CD4-positive, alpha-beta T cell treated with Interleukin-2 at 100 ng/mL for 4 hours (primary cell): ENCODE data around the gene HLA-DPA1.

Source experiments
- DNase-seq: peaks from one replicate; pipeline ENCODE4 v3.0.0-alpha.2; 2020; ENCODE audit warnings: low spot score

The HLA-DPA1 gene

DNA sequence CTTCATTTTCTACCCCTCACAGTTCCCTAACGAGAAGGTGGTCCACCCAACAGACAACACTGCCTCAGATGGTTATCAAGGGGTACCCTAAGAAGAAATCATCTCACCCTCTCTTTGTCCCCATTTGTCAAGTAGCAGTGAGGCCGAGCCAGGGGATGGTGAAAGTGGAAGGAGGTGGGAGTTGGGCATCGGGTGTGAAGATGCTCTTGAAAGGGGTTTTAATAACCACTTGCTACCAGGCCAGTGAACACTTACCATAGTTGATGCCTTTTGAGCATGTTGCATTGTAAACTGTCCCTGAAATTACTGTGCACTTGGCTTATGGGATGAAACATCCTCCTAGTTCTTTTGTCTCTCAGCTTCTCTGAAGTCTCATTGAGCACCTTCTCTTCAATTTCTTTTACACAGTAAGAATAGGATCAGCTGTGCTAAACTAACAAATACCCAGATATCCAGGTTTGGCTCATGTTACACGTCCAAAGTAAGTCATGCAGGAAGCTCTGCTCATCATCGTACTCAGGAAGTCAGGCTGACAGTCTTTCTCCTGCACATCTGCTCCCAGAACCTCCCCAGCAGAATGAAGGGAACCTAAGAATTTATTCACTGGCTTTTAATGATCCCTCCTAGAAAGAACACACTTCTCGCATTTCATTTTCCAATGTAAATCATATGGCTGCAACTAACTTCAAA lies 15.6 kb upstream of the HLA-DPA1 start:
- DNase-seq = no peak

DNA sequence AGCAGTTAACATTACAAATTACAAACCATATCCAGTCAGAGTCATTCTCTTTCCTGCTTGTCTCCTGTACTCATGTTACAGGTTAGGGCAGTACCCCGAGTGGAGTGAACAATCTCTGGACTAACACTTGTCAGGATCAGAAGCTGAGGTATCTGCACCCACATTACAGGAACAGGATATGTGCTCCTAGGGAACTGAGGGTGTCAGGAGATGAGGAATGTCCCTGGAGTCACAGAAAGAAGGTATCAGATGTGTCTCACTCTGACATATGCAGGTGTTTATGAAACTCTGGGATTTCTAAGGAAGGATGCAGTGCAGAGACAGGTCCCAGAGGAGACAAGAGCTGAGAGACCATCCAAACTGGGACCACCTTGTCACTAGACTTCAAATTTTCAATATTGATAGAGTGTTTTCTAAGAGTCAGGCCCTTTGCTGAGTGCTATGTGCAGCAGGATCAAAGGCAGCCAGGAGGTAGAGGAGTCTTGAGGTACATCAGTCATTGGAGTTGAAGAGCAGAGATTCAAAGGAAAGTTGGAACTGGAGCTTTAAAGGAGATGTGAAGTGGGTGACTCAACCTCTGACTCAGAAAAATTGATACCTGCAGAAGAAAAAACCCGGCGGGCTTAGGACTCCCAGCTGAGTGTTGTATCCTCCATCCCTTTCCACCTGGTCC lies 14.9 kb upstream of the HLA-DPA1 start:
- DNase-seq = no peak

DNA sequence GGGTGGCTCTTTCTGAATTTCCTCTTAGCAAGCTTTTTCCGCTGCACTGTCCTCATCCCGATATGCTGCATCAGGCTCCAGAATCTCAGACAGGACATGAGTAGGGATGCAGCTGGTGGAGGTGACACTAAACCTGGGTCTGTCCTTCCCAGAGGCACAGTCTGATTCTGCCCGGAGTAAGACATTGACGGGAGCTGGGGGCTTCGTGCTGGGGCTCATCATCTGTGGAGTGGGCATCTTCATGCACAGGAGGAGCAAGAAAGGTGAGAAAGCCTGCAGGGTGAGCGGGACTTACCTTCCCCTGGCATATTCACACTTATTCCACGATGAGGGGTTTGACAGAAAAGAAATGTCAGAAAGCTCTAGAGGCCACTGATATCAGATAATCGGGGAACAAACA lies 12.2 kb upstream of the HLA-DPA1 start:
- DNase-seq = no peak

DNA sequence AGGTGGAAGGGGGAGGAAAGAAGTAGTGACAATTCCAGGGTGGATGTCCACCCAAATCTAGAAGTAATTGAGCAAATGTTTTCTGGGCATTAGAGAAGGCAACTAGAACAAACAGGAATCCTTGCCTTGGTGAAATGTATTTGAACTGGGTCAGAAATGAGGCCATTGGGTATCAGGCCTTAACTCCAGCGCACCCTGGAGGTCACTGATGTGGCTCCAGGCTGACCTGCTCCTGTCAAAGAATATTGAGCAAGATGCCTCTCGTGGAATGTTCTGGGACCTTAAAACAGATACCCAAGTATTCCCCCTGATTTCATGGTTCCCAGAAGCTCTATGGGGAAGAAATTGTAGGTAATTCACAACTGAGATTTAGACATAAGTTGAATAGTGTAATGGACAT lies 9.3 kb upstream of the HLA-DPA1 start:
- DNase-seq = peak; percentile 17

DNA sequence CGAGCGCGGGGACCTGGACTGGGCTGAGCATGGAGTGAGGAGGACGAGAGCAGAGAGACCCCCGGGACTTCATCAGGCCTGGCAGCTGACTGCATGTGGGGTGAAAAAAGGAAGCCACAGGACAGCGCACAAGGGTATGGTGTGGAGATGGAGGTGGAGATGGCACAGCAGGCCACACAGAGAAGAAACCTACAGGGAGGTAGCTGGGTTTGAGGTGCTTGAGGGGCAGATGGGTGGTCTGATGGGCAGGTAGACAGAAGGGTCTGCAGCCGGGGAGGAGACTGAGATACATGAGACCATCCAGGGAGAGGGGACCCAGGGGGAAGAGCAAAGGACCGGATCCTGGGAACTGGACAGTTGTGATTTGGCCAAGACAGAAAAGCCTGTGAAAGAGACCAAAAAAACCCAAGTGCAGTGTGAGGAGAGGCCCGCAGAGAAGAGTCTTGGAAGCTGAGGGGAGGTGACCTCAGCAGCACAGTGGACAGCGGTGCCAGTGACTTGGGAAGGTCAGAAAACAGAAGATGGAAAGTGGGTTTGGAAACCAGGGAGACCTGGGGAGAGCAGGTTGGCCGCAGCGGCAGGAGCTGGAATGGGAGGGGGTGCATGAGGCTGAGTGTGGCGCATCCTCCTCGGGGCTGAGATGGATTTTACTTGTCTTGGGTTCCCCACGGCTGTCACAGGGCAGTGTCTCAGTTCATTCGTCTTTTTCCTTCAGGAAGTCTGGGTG lies 7.8 kb upstream of the HLA-DPA1 start:
- no peak for DNase-seq

DNA sequence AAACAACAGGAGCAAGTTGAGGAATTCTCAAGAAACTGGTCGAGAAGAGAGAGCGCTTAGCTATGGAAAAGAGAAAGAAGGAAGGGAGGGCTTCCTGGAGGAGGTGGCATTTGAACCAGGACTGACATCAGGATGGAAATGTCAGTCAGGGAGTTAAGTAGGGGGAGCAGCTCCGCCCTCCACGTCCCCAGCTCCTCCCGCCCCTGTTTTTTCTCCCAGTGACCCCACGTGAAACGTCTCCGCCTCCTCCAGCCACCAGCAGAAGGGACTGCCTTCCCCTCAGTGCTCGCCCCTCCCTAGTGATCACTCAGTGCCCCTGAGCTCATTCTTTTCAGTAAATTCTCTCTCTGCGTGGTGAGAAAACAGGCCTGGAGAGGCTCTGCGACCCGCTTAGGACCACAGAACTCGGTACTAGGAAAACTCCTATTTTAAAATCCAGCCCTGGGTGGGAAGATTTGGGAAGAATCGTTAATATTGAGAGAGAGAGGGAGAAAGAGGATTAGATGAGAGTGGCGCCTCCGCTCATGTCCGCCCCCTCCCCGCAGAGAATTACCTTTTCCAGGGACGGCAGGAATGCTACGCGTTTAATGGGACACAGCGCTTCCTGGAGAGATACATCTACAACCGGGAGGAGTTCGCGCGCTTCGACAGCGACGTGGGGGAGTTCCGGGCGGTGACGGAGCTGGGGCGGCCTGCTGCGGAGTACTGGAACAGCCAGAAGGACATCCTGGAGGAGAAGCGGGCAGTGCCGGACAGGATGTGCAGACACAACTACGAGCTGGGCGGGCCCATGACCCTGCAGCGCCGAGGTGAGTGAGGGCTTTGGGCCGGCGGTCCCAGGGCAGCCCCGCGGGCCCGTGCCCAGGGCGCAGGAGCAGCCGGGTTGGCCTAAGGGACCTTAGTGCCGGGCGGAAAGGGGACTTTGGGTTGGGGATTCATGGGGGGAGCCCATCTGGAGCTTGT lies 7.0 kb upstream of the HLA-DPA1 start:
- no peak for DNase-seq

DNA sequence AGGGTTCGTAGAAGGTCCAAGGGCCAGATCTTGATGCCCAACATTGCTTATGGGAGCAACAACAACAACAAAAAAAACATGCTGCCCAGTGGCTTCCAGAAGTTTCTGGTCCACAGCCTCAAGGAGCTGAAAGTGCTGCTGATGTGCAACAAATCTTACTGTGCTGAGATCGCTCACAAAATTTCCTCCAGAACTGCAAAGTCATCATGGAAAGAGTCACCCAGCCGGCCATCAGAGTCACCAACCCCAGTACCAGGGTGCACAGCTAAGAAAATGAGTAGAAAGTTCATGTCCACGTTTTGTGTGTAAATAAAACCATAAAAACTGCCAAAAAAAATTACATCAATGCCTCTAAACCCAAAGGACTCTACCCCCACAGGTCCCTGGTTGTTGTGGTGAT lies 6.1 kb upstream of the HLA-DPA1 start:
- DNase-seq = no peak

DNA sequence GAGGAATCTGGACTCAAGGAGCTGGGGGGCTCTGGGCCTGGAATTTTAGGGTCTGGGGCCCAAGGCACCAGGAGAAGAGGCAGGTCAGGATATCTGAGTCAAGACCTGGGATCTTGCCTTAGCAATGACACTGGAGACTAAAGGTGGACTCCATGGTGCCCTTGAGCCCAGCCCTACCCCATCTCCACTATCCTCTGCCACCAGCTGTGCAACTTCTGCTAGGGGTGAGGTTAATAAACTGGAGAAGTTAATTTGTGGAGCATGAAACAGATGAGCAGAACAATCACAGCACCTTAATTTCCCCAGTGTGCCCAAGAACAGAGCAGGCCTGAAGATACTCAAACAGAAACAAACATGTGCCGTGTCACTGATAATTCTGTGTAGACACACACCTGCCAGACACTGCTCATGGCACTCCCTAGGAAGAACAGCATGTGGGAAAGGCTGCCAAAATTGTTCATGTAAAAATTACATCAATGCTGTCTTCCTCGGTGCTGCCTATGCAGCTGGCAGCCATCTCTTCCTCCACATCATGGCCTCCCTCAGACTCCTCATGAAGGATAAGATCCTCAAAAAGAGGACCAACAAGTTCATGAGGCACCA lies 5.6 kb upstream of the HLA-DPA1 start:
- DNase-seq = no peak

DNA sequence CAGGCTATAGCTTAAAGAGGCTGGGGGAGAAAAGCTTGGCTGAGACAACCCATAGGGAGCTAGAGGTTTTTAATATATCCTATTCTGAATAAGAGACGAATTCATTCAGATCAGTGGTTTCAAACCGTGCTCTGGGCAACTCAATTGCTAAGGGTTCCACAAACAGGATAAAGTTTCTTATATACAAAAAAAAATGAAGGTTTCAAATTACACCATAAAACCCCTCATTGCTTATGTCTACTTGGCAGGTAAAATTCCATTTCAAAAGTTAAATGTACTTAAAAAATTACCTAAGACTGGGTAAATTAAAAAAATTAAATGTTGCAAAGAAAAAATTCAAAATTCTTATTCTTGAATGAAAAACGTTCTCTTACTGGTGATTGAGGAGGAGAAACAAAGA lies 5.0 kb upstream of the HLA-DPA1 start:
- DNase-seq = no peak

DNA sequence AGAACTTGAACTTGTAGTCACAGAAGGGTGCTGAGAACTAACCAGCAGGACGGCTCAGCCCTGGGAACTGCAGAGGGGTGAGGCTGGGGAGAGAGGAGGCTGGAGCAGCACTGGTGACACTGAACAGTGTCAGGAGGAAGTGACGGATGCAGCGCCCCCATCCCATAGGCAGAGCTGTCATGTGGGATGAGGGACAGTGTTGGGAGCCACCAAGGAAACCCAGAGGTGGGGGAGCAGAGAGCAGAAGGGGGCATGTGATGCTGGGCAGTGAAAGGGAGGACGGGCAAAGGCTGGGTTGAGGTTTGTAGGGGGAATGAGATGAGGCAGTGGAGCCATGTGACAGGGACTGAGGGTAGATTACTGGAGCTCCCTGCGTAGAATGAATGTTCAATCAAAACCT lies 4.5 kb upstream of the HLA-DPA1 start:
- no peak for DNase-seq

DNA sequence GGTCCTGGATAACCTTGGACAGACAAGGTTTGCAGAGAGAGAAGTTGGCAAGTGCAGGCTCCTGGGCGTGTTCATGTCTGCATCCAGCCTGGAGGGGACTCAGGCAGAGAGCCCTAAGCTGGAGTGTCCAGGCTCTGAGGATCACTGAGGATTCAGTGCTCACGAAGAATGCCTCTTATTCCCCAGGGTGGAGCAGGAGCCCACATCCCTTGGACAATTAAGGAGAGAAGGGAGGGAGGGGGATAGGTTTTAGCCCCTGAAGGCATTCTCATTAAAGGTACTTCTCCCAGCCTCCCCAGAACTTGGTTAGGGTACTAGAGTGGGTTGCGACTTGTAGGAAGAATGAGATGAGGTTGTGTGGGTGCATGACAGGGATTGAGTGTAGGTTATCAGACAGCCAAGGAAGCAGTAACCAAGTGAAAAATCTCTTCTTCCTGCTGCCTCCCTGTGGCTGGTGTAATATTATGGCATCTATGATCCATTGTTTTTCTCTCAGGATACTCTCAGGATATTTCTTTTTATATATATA lies 3.0 kb upstream of the HLA-DPA1 start:
- no peak for DNase-seq

DNA sequence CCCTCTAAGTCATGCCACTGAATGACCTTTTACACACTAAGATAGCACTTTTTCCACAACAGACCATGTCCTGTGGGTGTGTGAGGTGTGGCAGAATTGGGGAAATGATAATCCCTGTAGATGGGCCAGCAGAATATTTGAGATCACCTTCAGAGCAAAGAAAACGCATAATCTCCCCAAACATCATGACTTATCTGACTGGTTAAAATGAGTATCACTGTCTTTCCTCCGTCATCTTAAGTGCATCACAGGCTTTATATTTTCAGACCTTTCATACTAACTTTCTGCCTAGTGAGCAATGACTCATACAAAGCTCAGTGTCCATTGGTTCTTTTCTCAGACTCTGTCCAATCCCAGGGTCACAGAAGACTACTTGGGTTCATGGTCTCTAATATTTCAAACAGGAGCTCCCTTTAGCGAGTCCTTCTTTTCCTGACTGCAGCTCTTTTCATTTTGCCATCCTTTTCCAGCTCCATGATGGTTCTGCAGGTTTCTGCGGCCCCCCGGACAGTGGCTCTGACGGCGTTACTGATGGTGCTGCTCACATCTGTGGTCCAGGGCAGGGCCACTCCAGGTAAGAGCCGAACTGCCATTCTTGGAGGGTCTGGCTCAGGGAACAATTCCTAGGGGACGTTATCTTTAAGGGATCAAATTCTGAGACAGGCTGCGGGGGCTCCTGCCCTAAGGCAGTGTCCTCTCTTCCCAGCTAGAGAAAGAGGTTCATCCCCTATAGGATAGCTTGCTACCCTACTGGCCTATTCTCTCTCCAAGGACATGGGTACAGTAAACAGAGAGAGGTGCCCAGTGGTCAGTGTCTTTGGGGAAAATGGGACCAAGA lies 2.3 kb upstream of the HLA-DPA1 start, which contains the start of gene HLA-DPB1:
Gene HLA-DPB1 (plus strand): TSS at position 423 of the 838 bp plus-strand sequence. CDS start 52 bp downstream, at position 475.
- DNase-seq = peak; percentile 83

DNA sequence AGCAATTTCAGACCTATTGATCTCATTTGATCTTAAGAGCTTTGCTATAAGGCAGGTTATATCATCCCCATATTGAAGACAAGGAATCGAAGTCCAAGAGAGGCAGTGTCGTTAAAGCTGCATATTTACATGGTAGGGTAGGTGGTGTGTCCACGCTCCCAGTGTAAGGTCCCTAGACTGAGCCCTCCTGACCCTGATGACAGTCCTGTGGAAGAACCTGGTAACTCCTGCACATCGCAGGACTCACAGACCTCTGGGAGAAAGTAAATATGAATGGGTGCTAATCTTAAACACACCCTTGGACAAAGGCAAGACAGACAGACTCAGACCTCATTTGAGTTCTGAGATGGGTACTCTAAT lies 1.7 kb upstream of the HLA-DPA1 start:
- DNase-seq = no peak

DNA sequence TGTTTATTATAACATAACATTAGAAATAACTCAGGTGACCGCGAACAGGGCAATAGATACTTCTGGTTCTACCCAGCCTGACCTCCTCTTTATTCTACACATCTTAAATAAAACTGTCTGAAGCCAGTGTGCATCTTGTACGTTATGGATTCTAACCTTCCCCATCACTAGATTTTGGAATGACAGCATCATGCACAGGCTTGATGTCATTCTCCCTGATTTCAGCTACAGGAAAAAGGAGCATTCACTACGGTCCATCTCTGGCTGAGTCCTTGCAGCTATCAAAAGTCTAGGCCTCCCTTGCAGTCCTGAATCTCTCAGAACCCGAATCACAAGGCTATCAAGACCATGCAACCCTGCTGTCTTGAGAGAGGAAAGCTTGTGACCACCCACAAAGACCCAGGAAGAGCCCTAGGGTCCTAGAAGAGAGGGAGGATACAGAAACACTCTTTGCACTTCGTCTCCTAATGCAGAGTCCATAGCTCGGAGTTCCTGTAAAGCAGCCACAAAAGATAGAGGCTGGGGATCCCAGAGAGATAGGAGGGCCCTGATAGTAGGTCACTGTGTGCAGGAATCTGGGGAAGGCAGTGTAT lies 845 bp downstream of the HLA-DPA1 start:
- no peak for DNase-seq

DNA sequence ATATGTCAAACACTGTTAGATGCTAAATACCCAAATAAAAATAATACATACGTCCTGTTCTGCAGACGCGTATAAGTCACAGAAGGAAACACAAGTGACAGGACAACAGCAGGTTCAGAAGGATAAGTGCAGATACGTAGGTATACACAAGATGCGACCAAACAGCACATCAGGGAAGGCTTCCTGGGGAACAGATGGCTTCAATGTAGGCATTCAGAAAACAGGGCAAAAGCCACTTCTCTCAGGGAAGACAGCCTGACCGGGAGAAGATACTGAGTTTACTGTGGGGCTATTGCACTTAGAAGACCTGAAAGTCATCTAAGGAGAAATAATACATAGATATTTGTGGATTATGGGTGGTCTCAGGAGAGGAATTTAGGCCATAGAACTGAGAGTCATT lies 1.9 kb downstream of the HLA-DPA1 start:
- no peak for DNase-seq

DNA sequence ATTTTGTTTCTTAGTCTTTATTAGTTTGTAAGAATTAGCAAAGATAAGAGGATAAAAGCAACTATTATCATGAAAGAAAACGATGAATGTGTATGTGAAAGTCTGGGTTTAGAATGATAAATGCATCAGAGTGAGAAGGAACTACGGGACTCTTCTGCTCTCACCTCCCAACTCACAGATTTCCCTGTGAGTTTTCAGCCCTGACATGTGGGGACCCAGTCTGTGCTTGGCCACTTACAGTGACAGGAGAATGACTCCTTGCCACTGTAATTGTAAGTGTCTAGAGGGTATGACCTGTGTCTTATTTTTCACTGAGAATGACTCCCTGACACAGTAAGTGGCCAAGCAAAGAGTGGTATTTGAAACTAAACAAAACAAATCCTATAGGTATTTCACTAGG lies 2.5 kb downstream of the HLA-DPA1 start:
- DNase-seq = no peak

DNA sequence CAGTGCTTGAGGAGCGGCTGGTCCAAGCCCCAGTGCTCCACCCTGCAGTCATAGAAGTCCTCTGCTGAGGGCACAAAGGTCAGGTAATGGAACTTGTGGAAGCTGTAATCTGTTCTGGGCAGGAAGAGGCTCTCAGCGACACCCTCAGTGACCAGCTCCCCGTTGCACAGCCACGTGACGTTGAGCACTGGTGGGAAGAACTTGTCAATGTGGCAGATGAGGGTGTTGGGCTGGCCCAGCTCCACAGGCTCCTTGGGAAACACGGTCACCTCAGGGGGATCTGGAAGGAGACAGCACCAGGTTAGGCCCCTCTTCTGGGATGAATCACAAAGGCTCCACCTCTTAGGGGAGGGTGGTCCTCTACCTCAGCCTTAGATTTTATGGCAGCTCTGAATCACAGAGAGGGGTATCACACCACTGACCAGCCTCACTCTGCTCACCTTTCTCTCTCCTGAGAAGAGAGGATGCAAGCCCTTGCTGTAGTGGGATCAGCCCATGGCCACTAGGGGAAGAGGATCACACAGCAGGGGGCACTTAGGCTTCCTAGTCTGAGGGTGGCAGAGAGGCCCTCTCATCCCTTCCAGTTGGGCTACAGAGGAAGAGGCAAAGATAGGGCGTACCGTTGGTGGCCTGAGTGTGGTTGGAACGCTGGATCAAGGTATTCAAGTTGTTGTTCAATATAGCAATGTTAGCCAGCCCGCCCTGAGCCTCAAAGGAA lies 4.3 kb downstream of the HLA-DPA1 start:
- no peak for DNase-seq

DNA sequence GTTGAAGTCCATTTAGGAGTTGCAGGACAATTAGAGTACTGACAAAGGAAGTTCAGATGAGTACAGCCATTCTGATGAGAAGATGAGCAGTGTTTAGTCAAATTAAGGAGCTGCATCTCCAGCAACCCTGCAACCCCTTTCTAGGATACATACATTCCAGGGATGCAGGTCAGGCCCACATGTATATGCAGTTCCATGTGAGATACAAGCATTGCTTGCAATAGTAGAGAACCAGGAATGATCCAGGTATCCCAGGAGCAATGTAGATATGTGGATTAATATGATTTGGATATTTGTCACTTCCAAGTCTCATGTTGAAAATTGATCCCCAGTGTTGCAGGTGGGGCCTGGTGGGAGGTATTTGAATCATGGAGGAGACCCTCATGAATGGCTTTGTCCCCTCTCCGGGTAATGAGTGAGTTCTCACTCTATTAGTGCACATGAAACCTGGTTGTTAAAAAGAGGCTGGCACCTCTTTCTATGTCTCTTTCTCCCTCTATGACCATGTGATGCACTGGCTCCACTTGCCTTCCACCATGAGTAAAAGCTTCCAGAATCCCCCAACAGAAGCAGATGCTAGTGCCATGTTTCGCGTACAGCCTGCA lies 6.4 kb downstream of the HLA-DPA1 start:
- DNase-seq = no peak

DNA sequence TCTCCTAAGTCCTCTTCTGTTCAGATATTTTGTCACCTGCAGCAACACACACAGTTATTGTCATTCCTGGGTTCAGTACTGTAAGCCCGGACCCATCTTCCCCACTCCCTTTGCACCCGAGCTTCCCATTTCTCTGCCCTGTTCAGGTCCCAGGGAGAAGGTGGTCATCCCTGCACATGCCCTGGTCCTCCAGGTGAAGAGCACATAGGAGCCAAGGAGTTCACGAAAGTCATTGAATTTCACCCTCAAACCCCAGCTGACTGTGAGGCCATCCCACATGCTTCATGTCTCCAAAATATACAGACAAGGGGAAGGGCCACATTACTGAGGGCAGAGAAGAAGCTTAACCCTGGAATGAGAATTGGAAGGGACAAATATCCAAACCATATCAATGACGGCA lies 8.1 kb downstream of the HLA-DPA1 start:
- DNase-seq = no peak
